ENCODE measurements around the gene PFDN4. TPM values are rescaled to one million over a fixed set of nuclear protein-coding genes. Genes with fewer than 3 reads are reported as not detected.

The PFDN4 gene
- polyA plus RNA-seq, 5 donors, result 48.1 to 72.1 (median 50.6) TPM

DNA sequence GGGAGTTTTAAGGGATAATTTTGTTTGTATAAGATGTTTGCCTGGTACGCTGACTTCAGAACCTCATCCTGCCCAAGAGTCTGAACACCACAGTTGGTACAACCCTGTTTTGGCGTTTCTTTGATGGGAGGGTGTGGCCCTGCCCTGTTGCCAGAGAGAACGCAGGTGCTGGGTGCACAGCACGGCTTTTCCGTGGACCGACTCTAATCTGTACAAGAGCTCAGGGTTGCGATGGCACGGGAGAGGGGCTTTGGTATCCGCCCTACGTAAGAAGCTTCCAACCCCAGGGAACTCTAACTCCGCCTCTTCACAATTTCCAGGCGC is 35.4 kb upstream of the PFDN4 start:
- DNase-seq, result no peak

DNA sequence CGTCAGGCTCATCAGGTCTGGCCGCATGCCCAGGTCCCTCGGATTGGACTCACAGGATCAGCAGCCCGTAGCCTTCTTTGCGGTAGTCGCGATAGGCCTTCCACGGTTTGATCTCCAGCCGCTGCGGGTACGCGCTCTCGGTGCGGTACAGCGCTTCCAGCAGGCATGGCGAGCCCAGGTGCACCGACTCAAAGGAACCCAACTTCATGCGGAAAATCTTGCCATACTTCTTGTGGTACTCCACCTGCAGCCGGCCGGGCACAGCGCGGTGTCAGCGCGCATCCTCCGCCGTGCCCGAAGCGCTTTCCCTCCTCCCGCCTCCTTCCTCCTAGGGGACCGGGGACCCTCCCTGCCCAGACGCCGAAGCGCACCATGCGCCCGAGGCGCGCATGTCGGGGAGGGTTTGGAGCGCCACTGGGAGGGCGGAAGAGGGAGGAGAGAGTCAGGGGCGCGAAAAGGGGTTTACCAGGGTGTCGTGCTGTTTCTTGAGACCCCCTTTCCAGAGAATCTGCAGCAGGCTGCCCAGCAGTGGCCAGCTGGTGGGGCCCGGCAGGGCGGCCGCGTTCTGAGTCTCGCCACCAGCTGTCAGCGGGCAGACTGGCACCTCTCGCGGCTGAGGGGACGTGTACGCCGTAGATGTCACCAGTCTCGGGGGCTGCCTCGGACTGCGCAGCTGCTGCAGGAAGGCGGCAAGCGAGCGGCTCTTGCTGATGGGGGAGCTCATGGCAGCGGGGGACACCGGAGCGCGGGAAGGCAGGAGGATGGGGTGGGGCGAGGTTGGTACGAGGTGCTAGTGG is 34.8 kb upstream of the PFDN4 start:
- DNase-seq, result no peak

DNA sequence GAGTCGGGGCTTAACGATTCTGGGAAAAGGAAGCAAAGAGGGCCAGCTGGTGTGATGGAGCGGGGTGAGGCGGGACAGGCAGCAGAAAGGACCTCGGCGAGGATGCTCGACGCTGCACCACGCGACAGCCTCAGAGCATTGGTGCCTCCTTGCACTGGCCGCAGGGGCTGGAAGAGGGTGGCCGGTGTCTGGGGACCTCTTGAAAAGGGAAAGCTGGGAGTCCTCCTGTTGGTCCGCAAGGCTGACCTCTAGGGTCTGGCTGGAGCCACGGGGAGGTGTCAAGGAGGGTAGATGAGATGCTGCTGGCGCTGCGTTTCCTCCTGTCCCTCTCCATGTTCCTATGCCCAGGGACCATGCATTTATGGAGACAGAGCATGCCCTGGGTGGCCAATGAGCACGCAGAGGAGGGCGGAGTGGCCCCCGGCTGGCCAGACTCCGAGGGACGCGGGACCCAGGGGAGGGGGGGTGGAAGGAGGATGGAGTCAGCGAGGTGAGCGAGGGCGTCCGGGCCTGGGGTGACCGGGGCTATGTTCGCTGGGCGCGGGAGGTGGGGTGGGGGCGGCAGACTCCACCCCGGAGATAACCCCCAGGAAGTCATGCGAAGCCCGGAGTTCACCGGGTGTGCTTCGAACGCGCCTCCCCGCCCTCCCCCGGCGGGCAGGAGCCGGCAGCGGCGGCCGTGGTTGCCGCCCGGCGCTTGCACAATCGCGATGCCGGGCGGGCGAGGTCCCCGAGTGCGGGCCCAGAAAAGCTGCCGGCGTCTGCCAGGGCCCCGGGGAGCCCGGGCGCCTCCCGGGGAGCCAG is 34.0 kb upstream of the PFDN4 start, which contains the start of gene CYP24A1:
CYP24A1 (minus strand) TSS at position 334 of the 804 bp plus-strand sequence. CDS start 407 bp downstream, outside the sequence.
- DNase-seq, result no peak

DNA sequence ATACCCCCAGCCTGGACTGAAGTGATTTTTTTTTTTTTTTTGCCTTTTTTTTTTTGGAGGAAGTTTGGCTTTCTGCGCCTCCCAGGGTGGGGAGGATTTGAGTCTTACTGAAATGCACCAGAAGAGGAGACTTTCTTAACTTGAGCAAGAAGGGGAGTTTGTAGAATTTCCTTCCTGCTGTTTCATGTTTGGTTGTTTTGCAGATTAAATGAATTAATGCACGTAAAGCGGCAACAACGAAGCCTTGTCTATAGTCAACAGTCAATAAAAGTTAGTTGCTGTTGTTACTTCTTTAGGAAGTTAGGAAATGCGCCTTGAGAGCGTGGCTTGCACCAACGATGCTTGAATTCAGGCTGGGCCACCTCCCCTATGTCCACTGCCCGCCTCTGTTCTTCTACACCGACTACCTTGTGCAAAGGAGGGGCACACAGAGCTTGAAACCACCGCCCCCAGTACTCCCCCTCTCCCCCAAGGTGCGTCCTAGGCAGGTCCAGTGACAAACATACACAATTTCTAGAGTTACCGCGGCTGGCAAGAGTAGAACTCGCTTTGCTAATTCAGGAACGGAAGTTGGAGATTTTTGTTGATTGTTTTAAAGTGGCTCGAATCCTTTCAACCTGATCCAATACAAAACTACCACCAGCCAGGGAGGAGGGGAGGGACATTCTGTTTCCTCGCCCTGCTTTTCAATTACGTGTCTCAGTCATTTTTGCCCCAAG is 33.3 kb upstream of the PFDN4 start:
- DNase-seq, result no peak

DNA sequence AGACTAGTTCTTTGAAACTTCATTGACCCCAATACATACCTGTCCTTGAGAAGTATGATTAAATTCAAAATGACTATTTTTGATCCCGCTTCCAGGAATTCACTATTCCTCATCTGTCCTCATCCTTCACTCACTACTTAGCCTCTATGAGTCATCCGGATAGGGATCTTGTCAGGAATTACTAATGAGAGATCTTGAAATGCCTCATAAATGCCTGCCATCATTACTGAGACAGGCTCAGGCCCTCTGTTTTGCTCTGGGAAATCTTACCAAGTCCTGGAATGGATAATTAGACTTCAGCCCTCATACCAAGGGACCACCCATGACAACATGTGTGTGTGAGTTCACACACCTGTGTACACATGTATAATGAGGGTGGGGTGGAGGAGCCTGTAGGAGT is 31.3 kb upstream of the PFDN4 start:
- no peak for DNase-seq

DNA sequence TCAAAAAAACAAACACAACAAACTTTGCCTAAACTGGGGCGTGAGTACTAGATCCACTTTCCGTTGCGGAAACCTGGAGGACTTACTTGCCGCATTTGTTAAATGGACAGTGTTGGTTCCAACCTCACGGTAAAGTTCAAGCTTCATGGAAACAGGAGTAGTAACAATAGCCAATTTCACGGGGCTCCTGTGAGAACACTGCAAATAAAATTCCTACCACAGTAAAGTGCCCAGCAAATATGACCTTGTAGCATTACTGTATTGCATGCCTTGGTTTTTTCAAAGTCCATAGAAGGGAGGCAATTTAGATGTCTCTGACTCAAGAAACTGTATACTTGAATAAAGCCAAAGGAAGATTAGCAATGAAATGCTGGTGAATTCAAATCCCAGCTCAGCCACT is 30.5 kb upstream of the PFDN4 start:
- no peak for DNase-seq

DNA sequence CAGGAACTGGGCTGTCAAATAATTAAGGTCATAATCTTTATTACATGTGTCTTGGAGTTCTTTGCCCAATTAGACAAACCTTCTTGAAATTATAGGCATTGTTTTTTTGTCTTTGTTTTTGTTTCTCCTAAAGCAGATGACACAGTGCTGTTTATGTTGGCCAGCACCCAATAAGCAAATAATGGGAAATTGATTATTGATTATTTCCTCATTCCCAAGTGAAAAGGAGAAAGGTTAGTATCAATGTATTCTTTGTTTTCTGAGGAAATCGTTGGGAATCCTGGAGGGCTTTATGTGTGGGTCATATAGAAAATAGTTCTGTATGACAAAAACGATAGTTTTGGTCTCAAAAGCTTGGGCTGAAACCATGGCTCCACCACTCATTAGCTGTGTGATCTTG is 29.6 kb upstream of the PFDN4 start:
- DNase-seq, result no peak

DNA sequence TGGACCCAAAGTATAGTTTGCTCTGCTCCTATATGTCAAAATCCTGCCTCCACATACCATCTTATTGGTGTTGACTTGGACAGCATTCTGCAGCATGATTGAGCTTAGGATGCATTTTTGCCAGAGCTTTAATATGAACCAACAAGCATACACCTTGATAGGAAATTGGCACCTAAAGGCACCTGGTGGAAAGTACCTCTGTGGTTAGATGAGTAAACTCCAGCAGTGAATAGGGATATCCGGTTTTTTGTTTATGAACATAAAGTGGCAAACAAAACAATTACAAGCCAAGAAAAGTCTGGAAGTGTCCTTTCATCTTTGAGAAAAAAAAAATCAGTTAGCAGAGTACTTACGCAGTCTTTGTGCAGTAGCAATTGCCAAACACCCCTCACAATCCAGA is 27.9 kb upstream of the PFDN4 start:
- no peak for DNase-seq

DNA sequence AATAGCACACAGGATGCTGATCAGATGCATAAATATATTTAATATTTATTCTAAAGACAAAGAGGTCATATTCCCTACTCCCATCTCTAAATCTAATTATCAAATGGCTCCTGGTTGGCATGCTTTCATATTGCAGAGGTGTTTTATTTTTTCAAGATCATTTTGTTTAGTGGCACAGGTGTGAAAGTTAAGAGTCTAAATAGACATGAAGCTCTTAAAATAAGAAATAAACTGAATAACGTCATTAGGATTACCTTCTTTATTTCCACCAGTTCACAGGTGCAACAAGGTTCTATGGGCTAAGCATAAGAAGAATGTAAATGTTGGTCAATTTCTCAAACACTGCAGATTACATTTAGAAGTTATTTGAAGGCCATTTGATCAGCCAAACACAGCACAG is 27.0 kb upstream of the PFDN4 start:
- DNase-seq, result no peak

DNA sequence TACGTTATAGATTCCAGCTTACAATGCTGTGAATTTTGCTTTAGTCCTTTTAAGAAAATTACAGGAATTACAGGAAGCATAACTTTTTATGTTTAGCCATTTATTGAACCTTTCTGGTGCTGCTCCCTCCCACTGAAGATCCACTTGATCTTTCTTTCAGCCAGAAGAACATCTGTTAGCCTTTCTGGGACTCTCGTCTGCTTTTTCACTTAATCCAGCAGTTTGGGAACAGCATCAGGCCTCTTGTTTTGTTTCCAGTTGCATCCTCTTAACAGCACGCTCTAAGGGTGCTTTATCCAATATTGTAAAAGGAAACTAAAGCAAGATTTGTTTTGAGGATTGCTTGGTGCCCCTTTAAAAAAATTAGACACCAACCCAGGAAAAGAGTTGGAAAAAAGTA is 23.8 kb upstream of the PFDN4 start:
- DNase-seq, result no peak

DNA sequence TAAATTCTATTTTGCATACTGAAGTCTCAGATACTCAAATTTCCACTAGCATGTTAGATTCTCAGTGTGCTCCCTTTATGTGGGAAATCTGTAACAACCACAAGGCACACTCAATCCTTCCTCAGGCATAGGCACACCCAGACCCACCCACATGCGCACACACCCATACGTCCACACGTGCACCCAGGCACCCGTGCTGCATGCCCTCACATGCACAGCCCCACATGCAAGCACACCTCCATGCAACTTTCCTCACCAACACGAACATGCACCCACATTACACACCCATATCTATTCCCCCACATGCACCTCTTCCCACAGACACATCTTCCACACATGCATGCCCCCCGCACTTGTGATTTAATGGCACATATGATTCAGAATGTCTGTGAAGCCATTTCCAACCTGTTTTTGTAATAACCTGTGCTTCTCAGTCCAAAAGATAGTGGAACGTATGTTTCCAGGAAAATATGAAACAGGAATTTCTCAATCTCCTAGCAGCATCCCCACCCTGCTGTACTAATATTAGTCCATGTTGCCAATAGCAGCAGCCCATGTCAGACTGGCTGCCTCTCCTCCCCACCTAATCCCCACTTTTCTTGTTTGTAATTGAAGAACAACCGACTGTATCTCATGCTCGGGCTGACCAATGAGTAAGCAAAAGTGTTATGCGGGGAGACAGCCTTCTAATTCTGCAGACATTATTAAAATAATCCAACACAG is 22.8 kb upstream of the PFDN4 start:
- DNase-seq, result no peak

DNA sequence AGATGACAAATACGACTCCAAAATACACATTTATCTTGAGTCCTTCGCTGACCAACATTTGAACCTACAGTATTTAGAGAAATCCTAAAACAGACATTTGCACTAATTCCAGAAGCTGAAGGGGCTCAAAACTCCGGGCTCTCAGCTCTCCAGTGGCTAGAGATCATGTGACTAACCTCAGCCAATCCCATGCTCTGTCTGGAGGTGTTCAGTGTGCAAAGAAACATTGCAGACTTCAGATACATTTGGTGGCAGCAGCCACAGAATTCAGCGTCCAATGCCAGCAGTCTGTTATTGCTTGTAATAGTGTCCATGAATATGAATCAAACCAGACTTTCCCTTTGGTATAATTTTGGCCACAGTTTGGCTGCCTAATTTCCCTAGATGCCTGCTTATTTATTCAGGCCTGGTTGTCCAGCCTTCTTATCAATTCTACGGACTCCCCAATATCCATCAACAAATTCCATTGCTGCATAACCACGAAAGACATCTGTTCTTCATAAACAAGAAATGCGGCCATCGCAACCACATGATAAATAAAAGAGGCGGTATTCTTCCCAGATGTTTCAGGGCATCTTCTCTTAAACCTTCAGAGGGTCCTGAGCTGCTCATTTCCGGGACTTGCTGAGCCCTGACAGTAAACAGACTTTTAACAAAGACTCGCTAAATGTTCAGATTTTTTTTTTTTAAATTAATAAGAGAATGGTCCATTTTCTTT is 19.6 kb upstream of the PFDN4 start:
- DNase-seq, result no peak

DNA sequence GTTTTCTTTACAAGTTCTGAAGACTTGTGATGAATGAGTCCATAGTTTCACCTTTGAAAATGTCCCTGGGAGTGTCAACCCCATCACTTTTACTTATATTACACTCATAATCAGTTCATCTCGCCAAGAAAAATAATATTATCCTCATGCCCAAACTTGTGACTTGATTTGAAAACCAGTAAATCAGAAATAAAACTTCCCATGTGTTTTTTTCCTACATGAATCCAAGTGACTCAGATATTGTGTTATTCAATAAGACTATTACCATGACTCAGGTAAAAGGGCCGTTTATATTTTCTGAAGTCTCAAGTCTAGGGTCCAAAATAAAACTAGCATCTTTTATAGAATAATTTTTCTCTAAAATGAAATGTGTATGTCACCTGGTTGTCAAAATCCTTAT is 18.3 kb upstream of the PFDN4 start:
- DNase-seq, result no peak

DNA sequence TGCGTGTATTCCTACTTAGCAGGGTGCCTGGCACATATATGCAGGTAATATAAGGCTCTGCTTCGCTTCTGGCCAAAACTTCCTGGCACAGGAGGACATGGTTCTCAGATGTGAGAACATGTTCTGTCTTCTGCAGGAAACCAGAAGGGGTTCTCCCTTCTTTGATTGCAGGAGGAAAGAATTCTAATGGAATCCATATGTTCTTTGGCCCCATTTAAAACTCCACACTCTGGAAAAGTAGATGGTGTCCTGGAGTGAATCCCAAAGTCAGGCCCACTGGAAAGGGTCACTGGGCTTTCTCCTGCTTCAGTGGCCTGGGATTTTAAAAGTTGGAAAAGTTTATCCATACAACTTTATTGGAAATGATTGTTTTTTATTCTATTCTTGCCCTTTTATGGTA is 17.7 kb upstream of the PFDN4 start:
- no peak for DNase-seq

DNA sequence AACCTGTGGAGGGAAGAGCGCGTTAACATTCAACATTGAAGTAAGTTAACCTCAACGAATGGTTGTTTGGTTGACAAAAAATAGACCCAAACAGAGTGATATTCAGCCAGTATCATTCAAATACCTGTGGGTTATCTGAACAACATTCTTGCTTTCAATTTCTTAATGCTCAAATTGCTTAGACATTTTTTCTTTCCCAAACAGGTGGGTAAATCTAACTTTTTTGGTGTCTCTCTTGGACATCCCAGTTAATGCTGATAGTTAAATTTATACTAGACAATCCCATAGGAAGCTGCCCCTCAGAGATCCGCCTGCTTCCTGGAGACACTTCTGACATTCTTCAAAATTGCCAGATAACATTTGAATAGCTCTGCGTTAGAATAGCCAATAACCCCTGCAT is 14.1 kb upstream of the PFDN4 start:
- no peak for DNase-seq

DNA sequence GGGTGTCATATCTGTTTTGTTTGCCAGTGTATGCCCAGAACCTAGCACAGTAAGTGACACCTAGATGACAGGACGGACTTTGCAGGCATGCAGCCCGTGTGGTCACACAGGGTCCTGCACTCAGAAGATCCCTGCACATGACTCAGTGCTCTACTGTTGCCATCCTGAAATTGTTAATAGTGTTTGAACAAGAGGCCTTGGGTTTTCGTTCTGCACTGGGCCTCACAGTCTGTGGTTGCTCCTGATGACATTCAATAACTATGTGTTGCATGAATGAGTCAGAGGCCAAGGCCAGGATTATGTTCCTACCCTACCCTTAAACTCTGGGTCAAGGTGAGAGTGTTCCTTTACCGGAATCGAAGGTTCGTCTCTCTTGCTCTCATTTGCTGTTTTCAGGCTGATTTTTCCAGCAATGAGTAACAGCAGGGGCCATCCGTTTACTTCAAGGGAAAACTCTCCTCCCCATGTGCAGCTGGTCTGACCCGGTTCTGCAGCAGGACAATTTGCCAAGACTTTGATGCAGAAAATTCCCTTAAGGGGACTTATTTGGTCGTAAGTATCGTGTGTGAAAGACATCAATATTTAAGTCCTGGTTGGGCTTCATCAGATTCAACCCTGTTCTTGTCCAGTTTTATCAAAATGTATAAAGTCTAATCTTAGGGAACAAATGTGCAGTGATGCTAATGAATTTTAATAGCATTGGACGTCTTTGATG is 13.0 kb upstream of the PFDN4 start:
- no peak for DNase-seq

DNA sequence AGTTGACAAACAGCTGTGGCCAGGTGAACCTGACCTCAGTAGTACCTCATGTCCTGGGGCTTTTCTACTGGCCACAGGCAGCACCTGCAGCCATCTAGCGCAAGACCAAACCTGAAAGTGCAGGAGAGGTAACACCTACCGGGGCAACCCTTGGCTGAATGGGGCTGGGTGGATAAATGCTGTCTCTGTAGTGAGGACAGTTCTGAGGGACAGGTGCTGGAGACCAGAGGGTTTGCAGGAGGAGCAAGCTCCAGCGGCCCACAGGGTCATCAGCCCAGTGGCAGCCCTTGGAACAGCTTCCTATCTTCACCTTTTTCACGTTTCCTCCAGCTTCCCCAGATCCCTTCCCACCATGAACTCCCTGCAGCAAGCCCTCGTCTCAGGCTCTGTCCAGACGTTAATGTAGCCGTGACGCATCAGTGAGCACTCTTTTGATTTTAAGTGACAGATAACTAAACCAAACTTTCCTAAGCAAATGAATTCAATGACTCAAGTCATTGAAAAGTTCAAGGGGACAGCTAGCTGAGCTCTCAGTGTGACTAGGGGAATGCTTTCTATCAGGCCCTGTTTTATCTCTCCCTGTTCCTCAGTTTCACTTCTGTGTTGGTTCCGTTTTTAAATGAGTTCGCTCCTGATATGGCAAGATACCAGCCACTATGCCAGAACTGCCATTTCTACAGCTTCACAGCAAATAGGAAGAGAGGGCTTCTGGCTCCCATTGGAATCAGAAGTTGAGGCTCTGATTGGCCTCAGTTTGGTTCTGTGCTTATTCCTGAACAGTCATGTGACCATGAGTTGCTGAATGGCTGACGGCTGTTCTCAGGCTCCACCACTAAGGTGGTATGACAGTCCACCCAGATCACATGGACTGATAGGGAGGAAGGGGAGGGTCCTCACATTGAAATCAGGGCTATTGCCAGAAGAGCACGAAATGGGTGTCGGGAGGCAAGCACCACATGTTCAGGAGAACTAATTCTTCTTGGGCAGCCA is 12.1 kb upstream of the PFDN4 start:
- no peak for DNase-seq

DNA sequence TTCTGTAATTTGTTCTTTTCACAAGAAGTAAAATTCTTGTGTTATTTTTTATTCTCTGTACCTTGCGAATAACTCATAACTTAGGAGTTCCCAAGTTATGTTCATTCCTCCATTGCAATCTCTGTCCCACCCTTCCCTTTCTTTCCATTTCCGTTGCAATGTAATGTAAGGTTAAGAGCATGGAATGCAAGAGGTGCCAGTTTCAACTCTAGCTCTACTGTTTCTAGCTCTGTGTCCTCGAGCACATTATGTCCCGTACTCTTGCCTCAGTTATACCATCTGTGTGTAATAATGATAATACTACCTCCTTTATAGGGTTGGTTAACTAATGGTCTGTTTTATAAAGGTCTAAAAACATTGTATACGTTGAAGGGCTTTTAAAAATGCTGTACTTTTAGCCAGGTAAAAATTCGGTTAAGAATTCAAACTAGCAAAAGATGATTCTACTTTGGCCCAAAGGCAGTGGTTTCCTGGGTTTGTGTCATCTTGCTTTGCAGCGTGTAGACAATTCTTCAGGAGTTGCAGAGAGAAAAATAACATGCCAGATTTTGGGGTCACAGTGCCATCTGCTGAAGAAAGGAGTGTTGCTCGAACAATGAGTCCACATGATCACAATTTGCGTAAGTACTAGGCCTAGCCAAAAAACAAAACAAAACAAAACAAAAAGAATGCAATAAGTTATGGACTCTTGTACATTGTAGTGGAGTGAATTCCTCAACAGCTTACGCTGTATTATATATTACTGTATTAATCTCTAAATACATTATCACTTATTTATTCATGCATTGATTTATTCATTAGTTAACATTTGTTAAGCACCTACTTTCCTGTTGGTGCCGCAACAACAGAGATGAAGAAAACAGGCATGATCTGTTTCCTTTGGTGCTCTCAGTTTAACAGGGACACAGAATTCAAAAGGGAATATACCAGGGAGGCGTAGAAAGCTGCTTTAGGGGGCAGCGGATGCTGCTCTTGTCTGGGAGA is 10.0 kb upstream of the PFDN4 start:
- DNase-seq, result no peak
